ENCODE measurements around the gene SAMMSON.

The SAMMSON gene

GRCh38 chr3:70006089-70006488, 6.6 kb downstream of the SAMMSON start:
- DNase-seq (ENCODE audit: low read depth in 1 of 2, low spot score in 1 of 2) = peak; percentile 8 to 11
- Histone ChIP-seq H3K27me3 (ENCODE audit: insufficient read depth, poor library complexity, severe bottlenecking) (no peaks in the 10 kb centered on the region), H3K27ac (replicated peaks) (no peak overlapping the region), H3K4me3 (replicated peaks; ENCODE audit: insufficient read depth, low read length) (no peak overlapping the region)
- TF ChIP-seq REST (IDR thresholded peaks at IDR 0.05; ENCODE audit: insufficient replicate concordance, low read depth) = no peak
- TF ChIP-seq, protein P1, sequence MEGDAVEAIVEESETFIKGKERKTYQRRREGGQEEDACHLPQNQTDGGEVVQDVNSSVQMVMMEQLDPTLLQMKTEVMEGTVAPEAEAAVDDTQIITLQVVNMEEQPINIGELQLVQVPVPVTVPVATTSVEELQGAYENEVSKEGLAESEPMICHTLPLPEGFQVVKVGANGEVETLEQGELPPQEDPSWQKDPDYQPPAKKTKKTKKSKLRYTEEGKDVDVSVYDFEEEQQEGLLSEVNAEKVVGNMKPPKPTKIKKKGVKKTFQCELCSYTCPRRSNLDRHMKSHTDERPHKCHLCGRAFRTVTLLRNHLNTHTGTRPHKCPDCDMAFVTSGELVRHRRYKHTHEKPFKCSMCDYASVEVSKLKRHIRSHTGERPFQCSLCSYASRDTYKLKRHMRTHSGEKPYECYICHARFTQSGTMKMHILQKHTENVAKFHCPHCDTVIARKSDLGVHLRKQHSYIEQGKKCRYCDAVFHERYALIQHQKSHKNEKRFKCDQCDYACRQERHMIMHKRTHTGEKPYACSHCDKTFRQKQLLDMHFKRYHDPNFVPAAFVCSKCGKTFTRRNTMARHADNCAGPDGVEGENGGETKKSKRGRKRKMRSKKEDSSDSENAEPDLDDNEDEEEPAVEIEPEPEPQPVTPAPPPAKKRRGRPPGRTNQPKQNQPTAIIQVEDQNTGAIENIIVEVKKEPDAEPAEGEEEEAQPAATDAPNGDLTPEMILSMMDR (IDR thresholded peaks at IDR 0.05; ENCODE audit: insufficient read depth, low read length) = no peak
- no peak for TF ChIP-seq GABPA (IDR thresholded peaks at IDR 0.05; ENCODE audit: low read depth)
- TF ChIP-seq SPI1 (IDR thresholded peaks at IDR 0.05; ENCODE audit: borderline replicate concordance, low read depth) = peak; percentile 73; the same call in 1 of the 2 replicates
- no peak for TF ChIP-seq POLR2AphosphoS5 (IDR thresholded peaks at IDR 0.05; ENCODE audit: low read depth)

GRCh38 chr3:70010346-70010745, 10.8 kb downstream of the SAMMSON start:
- no peak for TF ChIP-seq GABPA (IDR thresholded peaks at IDR 0.05; ENCODE audit: low read depth)
- no peak for TF ChIP-seq REST (IDR thresholded peaks at IDR 0.05; ENCODE audit: insufficient replicate concordance, low read depth)
- TF ChIP-seq POLR2AphosphoS5 (IDR thresholded peaks at IDR 0.05; ENCODE audit: low read depth) = no peak
- no peak for DNase-seq (ENCODE audit: low read depth in 1 of 2, low spot score in 1 of 2)
- H3K27me3 ChIP-seq (ENCODE audit: insufficient read depth, poor library complexity, severe bottlenecking) = no peaks in the 10 kb centered on the region

GRCh38 chr3:70011582-70011981, 12.0 kb downstream of the SAMMSON start:
- DNase-seq (ENCODE audit: low read depth in 1 of 2, low spot score in 1 of 2) = no peak
- H3K27me3 ChIP-seq (ENCODE audit: insufficient read depth, poor library complexity, severe bottlenecking) = no peaks in the 10 kb centered on the region
- no peak overlapping the region for H3K27ac ChIP-seq (replicated peaks)
- TF ChIP-seq POLR2AphosphoS5 (IDR thresholded peaks at IDR 0.05; ENCODE audit: low read depth) (no peak), GABPA (IDR thresholded peaks at IDR 0.05; ENCODE audit: low read depth) (no peak), REST (IDR thresholded peaks at IDR 0.05; ENCODE audit: insufficient replicate concordance, low read depth) (no peak), SPI1 (IDR thresholded peaks at IDR 0.05; ENCODE audit: borderline replicate concordance, low read depth) (no peak)
- TF ChIP-seq, protein P1 (IDR thresholded peaks at IDR 0.05; ENCODE audit: insufficient read depth, low read length) = no peak
- no peak overlapping the region for H3K4me3 ChIP-seq (replicated peaks; ENCODE audit: insufficient read depth, low read length)

More at GRCh38 chr3:70010346-70010745, 10.8 kb downstream of the SAMMSON start:
- H3K4me3 ChIP-seq (replicated peaks; ENCODE audit: insufficient read depth, low read length) = no peak overlapping the region
- no peak overlapping the region for H3K27ac ChIP-seq (replicated peaks)
